Ectodermal cell (in vitro differentiated cells): ENCODE data around the gene CREBL2.

Source experiments
- H3K27ac ChIP-seq: 2 replicates; pipeline ENCODE4 v1.7.0; 2013; ENCODE audit warnings: mild to moderate bottlenecking, low read depth, low read length; ENCODE audit not compliant: insufficient read depth, poor library complexity, severe bottlenecking
- H3K27me3 ChIP-seq: 2 replicates; pipeline ENCODE4 v1.7.0; 2013; ENCODE audit warnings: mild to moderate bottlenecking, low read length; ENCODE audit not compliant: insufficient read depth, control insufficient read depth, poor library complexity, severe bottlenecking
- H3K36me3 ChIP-seq: one replicate; pipeline ENCODE4 v1.7.0; 2013; ENCODE audit warnings: low read length; ENCODE audit not compliant: control insufficient read depth, insufficient read depth
- H3K4me1 ChIP-seq: one replicate; pipeline ENCODE4 v1.7.0; 2013; ENCODE audit warnings: low read length; ENCODE audit not compliant: control insufficient read depth, insufficient read depth
- H3K4me3 ChIP-seq: 2 replicates; pipeline ENCODE4 v1.7.0; 2013; ENCODE audit warnings: low read depth, low read length, control low read depth; ENCODE audit not compliant: insufficient read depth
- H3K9me3 ChIP-seq: 2 replicates; pipeline ENCODE4 v1.7.0; 2013; ENCODE audit warnings: mild to moderate bottlenecking, low read length, moderate library complexity; ENCODE audit not compliant: control insufficient read depth
- WGBS, 2 experiments: methylation state at CpG; one replicate each; pipeline ENCODE4 v1.1.7; 2013; ENCODE audit warnings: missing lambda C conversion rate in 2 of 2; 5-methylcytosine and 5-hydroxymethylcytosine counted together

The CREBL2 gene

DNA sequence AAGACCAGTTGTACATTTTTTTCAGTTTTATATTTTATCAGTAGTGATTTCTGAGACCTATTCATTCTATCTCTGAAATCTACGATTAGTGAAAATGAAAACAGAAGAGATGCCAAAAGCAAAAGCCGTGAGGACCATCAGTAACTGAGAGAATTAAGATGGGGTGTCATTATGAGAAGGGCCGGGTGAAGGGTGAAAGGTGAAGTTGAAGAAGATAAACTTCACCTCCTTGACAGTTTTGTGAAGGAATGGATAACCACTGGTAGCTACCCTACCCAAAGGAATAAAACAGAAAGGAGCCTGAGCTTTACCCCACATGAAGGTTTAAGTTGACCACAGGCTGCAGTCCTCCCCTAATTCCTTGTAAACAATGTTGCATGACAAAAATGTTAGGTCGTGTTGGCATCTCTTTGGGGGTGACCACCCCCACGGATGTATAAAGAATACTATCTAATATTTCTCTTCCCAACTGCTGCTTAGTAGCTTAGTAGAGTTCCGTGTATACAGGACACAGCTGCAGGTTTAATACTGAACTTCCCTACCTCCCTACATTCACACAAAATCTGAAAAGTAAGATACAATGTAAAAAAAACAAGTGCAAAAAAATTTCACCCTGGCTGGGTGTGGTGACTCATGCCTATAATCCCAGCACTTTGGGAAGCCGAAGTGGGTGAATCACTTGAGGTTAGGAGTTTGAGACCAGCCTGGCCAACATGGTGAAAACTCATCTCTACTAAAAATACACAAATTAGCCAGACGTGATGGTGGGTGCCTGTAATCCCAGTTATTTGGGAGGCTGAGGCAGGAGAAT, 60.4 kb downstream of the CREBL2 start:
- H3K9me3 ChIP-seq: no peaks in the 10 kb centered on the region
- WGBS, 2 experiments: 80 to 87% methylated on average over 8 of the region's 8 CpGs
- peaks cover 4% of the 10 kb centered on the region for H3K36me3 ChIP-seq
- H3K4me3 ChIP-seq: no peak overlapping the region
- H3K27ac ChIP-seq: no peak overlapping the region
- H3K4me1 ChIP-seq: no peaks in the 10 kb centered on the region
- H3K27me3 ChIP-seq: no peaks in the 10 kb centered on the region

DNA sequence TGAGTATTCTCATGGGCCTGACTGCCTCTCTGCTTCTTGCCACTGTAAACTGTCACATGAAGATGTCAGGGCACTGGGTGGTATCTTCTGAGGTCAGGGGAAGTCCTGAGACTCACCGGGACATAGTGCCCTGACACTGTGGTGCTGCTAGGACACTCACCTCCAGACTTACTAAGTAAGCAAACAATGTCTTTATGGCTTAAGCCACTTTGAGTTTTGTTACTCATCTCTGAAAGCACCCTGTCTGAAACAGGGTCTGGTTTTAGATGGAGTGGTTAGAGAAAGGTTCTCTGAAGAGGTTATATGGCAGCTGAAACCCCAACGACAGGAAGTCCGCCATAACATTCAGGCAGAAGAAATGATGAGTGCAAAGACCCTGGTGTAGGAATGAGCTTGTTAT, 61.6 kb downstream of the CREBL2 start:
- peaks cover 4% of the 10 kb centered on the region for H3K36me3 ChIP-seq
- no peak overlapping the region for H3K27ac ChIP-seq
- WGBS, 2 experiments: 93 to 95% methylated on average over 3 of the region's 3 CpGs
- H3K27me3 ChIP-seq: no peaks in the 10 kb centered on the region
- no peak overlapping the region for H3K4me3 ChIP-seq
- H3K4me1 ChIP-seq: no peaks in the 10 kb centered on the region
- no peaks in the 10 kb centered on the region for H3K9me3 ChIP-seq

DNA sequence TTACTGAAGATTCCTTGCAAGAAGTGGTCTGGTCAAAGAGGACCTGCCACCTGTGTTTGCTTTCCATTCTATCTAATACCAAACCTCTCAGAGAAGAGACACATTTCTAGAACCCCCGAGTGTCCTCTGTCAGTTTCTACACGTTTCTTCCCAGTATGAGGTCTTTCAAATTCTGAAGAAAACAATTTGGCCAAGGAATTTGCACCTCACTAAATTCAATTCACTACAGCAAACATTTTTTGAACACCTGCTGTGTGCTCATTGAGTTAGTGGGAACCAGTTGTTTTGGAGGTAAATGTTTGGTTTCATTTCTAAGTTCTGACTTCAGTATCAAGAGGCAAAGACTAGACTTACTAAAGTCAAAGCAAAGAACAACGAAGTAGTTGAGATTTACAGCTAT, 64.9 kb downstream of the CREBL2 start:
- WGBS, 2 experiments: 2% methylated on average over 3 of the region's 3 CpGs
- no peaks in the 10 kb centered on the region for H3K4me1 ChIP-seq
- peaks cover 4% of the 10 kb centered on the region for H3K36me3 ChIP-seq
- H3K27me3 ChIP-seq: no peaks in the 10 kb centered on the region
- H3K27ac ChIP-seq: no peak overlapping the region
- no peak overlapping the region for H3K4me3 ChIP-seq
- no peaks in the 10 kb centered on the region for H3K9me3 ChIP-seq

DNA sequence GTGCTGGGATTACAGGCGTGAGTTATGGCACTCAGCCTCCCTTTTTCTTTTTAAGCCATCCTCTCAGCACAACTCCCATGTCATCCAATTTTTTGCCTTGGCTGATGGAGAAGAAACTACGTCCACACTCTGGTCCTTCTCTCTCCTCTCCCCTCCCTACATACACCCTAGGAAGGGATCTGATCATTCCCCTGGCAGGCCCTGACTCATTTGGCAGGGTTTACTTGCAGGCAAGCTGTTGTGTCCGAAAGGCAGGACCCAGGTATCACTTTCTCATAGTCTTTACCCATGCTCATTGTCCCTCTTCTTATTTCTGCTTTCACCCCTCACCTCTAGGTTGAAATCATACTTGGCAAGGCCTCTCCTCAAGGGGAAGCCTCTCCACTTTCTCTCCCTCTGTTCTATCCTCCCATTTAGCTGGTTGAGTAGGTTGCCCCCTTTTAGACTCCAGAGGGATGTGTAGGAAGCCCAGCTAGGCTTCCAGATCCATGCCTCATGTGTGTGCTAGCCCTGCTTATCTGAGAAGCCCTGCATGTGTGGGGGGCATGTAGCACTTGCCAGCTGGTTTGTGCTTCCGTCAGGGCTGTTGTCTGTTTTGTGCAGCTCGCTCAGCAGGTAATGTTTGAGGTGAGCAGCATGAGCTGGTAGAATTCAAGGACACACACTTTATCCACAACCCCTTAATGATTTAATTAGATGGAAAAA, 69.5 kb downstream of the CREBL2 start:
- H3K4me1 ChIP-seq: peaks cover 13% of the 10 kb centered on the region
- no peaks in the 10 kb centered on the region for H3K9me3 ChIP-seq
- H3K27me3 ChIP-seq: no peaks in the 10 kb centered on the region
- H3K27ac ChIP-seq: no peak overlapping the region
- no peaks in the 10 kb centered on the region for H3K36me3 ChIP-seq
- 85 to 90% methylated on average over 5 of the region's 5 CpGs for WGBS, 2 experiments
- H3K4me3 ChIP-seq: peak overlapping the region; percentile 9

DNA sequence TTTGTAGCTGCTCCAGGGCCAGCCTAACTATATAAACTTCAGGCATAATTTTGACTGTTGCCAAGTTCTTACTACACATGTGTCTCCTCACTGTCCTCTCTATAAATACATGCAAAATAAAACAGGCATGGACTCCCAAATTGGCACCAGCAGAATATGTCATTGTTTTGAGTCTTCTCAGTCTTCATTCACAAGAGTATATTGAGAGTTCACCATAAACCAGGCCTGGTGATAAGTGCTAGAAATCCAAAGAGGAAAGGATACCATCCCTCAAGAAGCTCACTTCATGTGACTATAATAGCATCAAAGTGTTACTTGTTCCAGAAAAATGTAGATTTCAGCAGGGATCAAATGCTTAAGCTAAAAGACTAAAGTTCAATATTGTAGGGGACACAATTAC, 70.6 kb downstream of the CREBL2 start:
- Histone ChIP-seq H3K27ac (no peak overlapping the region), H3K36me3 (no peaks in the 10 kb centered on the region), H3K4me3 (peak overlapping the region; percentile 77), H3K9me3 (no peaks in the 10 kb centered on the region), H3K27me3 (no peaks in the 10 kb centered on the region), H3K4me1 (peaks cover 13% of the 10 kb centered on the region)

DNA sequence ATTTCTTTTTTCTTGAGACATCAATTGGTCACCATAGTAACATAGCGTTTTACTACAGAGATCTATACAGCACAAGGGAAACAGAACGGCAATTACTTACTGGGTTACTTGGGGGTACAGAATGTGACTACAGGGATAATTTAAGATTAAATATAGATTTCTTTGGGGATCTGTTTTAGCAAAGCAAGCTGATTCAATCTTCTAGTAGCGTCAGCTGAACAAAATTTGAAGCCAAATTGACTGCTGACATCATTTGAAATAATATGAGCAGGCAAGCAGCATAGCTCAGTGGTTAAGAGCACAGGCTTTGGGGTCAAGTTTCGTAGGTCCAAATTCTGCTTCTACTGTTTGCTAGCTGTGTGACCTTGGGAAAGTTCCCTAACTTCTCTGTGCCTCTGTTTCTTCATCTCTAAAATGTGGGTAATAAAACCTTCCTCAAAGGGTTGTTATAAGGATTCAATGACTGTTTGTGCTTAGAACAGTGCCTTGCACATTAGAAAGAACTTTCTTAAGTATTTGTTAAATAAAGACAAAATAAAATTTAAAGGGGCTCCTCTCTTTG, 71.5 kb downstream of the CREBL2 start:
- Histone ChIP-seq H3K36me3 (no peaks in the 10 kb centered on the region), H3K4me1 (peaks cover 13% of the 10 kb centered on the region), H3K27me3 (no peaks in the 10 kb centered on the region), H3K27ac (no peak overlapping the region), H3K4me3 (peak overlapping the region; percentile 77), H3K9me3 (no peaks in the 10 kb centered on the region)
- WGBS, 2 experiments: 79 to 81% methylated on average over 4 of the region's 4 CpGs

DNA sequence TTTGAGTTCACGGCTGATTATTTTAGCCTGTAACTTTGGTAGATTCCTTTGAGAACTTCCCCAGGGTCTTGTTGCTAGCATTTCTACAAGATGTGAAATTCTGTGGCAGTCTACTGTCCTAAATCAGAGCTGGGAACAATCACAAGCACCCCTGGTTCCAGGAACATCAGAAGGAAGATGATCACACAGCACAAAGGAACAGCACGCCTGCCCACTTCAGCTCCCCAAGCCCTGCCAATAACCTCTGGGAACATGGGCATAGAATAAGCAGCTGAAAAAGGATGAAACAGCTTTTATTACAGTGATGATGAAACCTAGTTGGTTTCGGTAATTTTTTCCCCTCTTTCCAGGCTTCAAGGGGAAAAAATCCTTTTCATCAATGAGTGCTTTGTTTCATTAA, 72.0 kb downstream of the CREBL2 start:
- peak overlapping the region; percentile 53 for H3K27ac ChIP-seq
- 27 to 32% methylated on average over 3 of the region's 3 CpGs for WGBS, 2 experiments
- H3K27me3 ChIP-seq: no peaks in the 10 kb centered on the region
- no peaks in the 10 kb centered on the region for H3K9me3 ChIP-seq
- H3K4me1 ChIP-seq: peaks cover 13% of the 10 kb centered on the region
- H3K36me3 ChIP-seq: no peaks in the 10 kb centered on the region
- H3K4me3 ChIP-seq: peak overlapping the region; percentile 77

DNA sequence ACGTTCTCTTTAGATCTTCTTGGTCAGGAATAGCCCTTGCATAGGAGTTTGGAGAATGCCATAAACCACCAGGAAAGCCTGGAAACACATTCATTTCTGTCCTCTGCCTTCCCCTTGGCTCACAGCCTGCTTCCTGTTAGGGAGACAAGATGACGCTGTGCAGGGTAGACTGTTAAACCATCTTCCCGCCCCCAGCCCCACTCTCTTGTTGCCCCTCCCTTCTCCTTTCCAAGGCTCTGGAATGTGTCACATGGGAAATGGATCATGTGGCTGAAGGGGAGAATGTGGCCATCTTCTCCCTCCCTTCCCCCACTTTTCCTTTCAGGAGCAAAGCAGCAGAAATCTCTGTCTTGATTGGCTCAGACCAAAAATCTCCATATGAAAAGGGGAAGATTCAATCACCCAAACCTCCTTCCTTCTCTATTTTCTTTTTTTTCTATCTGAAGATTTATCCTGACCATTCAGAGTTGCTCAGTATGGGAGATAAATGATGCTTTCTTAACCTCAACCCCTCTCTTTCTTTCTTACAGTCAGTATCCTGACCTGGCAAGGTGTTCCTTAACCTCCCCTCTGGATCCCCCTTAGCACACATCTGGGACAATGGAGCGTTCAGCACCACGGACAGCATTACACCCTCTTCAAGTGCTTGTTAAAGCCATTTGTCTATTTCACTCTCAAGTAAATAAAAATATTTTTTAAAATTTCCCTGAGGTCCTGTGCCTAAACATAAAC, 72.9 kb downstream of the CREBL2 start:
- WGBS, 2 experiments: 0 to 1% methylated on average over 4 to 5 of the region's 5 CpGs
- H3K27ac ChIP-seq: peak overlapping the region; percentile 96
- no peaks in the 10 kb centered on the region for H3K27me3 ChIP-seq
- H3K4me3 ChIP-seq: peak overlapping the region; percentile 77
- no peaks in the 10 kb centered on the region for H3K9me3 ChIP-seq
- no peaks in the 10 kb centered on the region for H3K36me3 ChIP-seq
- H3K4me1 ChIP-seq: peaks cover 13% of the 10 kb centered on the region

DNA sequence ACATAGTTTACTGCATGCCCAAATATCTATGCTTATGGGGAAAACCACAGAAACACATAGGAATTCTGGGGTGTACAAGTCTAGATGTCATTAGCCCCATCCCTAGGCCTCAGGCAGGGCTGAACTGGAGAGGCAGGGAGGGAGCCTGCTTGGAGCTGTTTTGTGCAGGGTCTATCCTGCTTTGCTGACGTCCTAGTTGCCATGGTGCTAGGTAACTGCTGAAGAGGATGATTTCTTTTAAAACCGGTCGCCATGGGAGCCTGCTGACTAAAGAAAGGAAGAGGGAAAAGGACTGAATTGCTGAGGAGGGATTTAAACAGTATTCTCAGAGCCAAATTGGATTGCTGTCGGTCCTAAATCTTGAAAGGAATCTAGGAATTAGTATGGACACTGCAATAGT, 73.6 kb downstream of the CREBL2 start:
- Histone ChIP-seq H3K27me3 (no peaks in the 10 kb centered on the region), H3K4me1 (peaks cover 13% of the 10 kb centered on the region), H3K4me3 (peak overlapping the region; percentile 8), H3K36me3 (no peaks in the 10 kb centered on the region), H3K27ac (peak overlapping the region; percentile 96), H3K9me3 (no peaks in the 10 kb centered on the region)
- WGBS, 2 experiments: 14 to 16% methylated on average over 4 of the region's 4 CpGs

DNA sequence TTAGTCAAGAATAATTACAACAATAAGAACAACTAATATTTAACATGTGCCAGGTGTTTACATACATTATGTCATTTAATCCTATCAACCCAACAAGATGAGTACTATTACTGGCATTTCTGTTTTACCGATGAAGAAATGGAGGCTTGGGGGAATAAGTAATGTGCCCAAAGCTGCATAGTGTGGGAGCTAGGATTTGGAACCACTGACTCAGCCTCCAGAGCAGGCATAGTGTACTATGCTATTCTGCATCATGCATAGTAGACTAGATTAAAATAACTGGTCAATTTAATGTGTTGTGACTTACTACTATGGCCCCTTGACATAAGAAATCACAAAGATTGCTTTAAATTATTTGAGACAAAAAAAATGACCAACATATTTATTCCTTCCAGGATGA, 74.8 kb downstream of the CREBL2 start:
- 91 to 100% methylated on average over 1 of the region's 1 CpG for WGBS, 2 experiments
- H3K4me1 ChIP-seq: peaks cover 13% of the 10 kb centered on the region
- no peaks in the 10 kb centered on the region for H3K27me3 ChIP-seq
- no peaks in the 10 kb centered on the region for H3K9me3 ChIP-seq
- no peak overlapping the region for H3K27ac ChIP-seq
- no peaks in the 10 kb centered on the region for H3K36me3 ChIP-seq
- H3K4me3 ChIP-seq: no peak overlapping the region
